RWPE2 (cell line): ENCODE measurements around the gene PKNOX2.
"Not testable (repeated sequence)": the region's sequence is repeated elsewhere in the genome, so short reads cannot be mapped to it uniquely, and the experiment has no call there.

ENCODE experiments used
- ATAC-seq: fragments of 200-7000 bp; cut with Tn5 transposase; 3 replicates; pipeline ENCODE4 v1.9.1; 2021; ENCODE audit warnings: low read depth
- DNase-seq: peaks from one replicate; pipeline ENCODE4 v3.0.0-alpha.2; 2020; ENCODE audit warnings: low spot score
- H3K27ac ChIP-seq: fragments of 450-650 bp; 2 replicates; pipeline ENCODE4 v1.5.1; 2017; ENCODE audit warnings: mild to moderate bottlenecking; ENCODE audit not compliant: poor library complexity, severe bottlenecking
- H3K27me3 ChIP-seq: fragments of 250-450 bp; sonication (Bioruptor Pico); 2 replicates; pipeline ENCODE4 v1.5.1; 2021; ENCODE audit warnings: mild to moderate bottlenecking, moderate library complexity; ENCODE audit not compliant: insufficient read depth, poor library complexity, severe bottlenecking
- H3K36me3 ChIP-seq: fragments of 250-450 bp; sonication (Bioruptor Pico); 2 replicates; pipeline ENCODE4 v1.5.1; 2020; ENCODE audit warnings: low read depth, mild to moderate bottlenecking, moderate library complexity
- H3K4me1 ChIP-seq: fragments of 250-450 bp; sonication (Bioruptor Pico); 2 replicates; pipeline ENCODE4 v1.5.1; 2021; ENCODE audit warnings: mild to moderate bottlenecking, moderate library complexity; ENCODE audit not compliant: insufficient read depth, poor library complexity, severe bottlenecking
- H3K4me3 ChIP-seq: fragments of 250-450 bp; sonication (Bioruptor Pico); 2 replicates; pipeline ENCODE4 v1.5.1; 2021; ENCODE audit warnings: mild to moderate bottlenecking, moderate library complexity; ENCODE audit not compliant: severe bottlenecking
- H3K9me3 ChIP-seq: fragments of 250-450 bp; sonication (Bioruptor Pico); 2 replicates; pipeline ENCODE4 v1.5.1; 2021; ENCODE audit warnings: mild to moderate bottlenecking, moderate library complexity; ENCODE audit not compliant: severe bottlenecking
- TF ChIP-seq, protein P1 (sequence below): fragments of 450-650 bp; IDR thresholded peaks from one replicate; pipeline ENCODE4 v1.5.1; 2017; ENCODE audit warnings: mild to moderate bottlenecking, moderate library complexity; ENCODE audit not compliant: poor library complexity, severe bottlenecking

PKNOX2 gene

DNA sequence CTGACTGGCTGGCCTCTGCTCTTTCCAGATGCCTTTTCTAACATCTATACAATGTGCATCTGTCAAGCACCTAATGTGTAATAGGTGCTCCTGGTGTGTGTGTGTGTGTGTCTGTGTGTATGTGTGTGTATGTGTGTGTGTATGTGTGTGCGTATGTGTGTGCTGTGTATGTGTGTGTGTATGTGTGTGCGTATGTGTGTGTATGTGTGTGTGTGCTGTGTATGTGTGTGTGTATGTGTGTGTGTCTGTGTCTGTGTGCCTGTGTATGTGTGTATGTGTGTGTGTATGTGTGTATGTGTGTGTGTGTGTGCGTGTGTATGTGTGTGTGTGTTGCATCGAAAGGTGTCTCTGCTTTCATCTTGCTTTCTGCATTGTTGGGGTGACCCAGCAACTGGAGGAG is 57.9 kb downstream of the PKNOX2 start:
- H3K27me3 ChIP-seq = no peaks in the 10 kb centered on the region
- ATAC-seq (no peak), DNase-seq (no peak)

DNA sequence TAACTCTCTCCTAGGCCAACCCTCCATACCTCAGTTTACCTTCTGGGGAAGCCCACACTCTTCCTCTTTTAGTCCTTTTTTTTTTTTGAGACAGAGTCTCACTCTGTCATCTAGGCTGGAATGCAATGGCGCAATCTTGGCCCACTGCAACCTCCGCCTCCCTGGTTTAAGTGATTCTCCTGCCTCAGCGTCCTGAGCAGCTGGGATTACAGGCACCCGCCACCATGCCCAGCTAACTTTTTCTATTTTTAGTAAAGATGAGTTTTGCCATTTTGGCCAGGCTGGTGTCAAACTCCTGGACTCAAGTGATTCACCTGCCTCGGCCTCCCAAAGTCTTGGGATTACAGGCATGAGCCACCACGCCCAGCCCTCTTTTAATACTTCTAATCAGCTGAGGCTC is 58.6 kb downstream of the PKNOX2 start:
- H3K27ac ChIP-seq, H3K4me3 ChIP-seq, ATAC-seq, DNase-seq, H3K27me3 ChIP-seq, H3K9me3 ChIP-seq, H3K36me3 ChIP-seq, H3K4me1 ChIP-seq: not testable (repeated sequence)

More for the DNA sequence above, 57.9 kb downstream of the PKNOX2 start:
- Histone ChIP-seq H3K9me3 (no peaks in the 10 kb centered on the region), H3K36me3 (no peaks in the 10 kb centered on the region), H3K4me3 (no peak overlapping the region), H3K4me1 (no peaks in the 10 kb centered on the region), H3K27ac (no peak overlapping the region)
- TF ChIP-seq, protein P1, sequence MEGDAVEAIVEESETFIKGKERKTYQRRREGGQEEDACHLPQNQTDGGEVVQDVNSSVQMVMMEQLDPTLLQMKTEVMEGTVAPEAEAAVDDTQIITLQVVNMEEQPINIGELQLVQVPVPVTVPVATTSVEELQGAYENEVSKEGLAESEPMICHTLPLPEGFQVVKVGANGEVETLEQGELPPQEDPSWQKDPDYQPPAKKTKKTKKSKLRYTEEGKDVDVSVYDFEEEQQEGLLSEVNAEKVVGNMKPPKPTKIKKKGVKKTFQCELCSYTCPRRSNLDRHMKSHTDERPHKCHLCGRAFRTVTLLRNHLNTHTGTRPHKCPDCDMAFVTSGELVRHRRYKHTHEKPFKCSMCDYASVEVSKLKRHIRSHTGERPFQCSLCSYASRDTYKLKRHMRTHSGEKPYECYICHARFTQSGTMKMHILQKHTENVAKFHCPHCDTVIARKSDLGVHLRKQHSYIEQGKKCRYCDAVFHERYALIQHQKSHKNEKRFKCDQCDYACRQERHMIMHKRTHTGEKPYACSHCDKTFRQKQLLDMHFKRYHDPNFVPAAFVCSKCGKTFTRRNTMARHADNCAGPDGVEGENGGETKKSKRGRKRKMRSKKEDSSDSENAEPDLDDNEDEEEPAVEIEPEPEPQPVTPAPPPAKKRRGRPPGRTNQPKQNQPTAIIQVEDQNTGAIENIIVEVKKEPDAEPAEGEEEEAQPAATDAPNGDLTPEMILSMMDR = no peak

DNA sequence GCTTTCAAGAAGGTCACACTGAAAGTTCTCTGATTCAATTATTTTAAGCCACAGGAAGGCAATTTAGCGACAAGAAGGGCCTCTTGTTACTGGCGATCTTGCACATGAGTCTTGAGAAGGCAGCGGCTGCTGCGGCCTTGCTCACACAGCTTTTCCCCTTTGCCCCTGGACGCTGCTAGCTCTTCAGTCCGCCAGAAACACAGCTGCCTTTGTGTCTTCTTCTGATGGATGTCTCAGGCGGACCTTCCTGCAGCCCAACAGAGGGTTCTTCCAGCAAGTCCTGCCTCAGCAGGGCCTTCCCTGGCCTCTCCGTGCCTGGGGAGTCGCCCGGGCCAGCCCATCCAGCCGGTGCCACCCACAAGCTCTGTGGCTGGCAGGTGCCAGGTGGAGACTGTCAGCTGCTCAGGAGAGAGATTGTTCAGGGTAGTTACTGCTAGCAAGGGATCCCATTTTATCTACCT is 59.4 kb downstream of the PKNOX2 start:
- no peak overlapping the region for H3K4me3 ChIP-seq
- no peaks in the 10 kb centered on the region for H3K4me1 ChIP-seq
- TF ChIP-seq, protein P1 = no peak
- H3K27me3 ChIP-seq = no peaks in the 10 kb centered on the region
- H3K9me3 ChIP-seq = no peaks in the 10 kb centered on the region
- ATAC-seq = no peak
- no peak overlapping the region for H3K27ac ChIP-seq
- no peak for DNase-seq
- H3K36me3 ChIP-seq = no peaks in the 10 kb centered on the region

DNA sequence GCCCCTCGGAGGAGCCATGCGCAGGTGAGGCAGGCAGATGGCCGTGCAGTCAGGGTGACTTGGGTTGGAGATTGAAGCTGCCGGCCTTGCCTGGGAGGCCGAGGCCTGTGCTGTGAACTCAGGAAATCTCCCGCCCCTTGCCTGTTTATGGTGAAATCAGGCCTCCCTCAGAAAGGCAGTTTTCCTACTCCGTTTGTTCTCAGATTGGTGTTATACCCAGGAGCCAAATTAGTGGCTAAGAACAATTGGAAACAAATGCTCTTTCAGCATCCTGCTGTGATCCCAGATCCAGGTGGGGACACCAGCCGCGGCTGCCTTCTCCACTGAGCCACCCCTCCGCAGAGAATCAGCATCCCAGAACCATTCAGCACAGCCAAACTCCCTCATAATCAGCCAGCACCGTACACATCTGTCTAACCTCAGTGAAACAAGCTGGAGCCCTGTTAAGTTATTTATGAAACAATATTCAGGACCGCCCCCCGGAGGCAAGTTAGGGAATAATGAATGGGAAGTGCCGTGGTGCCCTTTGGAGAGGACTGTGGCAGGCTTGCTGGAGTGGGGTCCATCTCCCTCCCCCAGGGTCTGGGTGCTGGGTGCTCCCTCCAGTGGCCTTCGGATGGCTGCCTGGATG is 60.0 kb downstream of the PKNOX2 start:
- no peaks in the 10 kb centered on the region for H3K27me3 ChIP-seq
- H3K36me3 ChIP-seq = no peaks in the 10 kb centered on the region
- TF ChIP-seq, protein P1 = no peak
- H3K9me3 ChIP-seq = no peaks in the 10 kb centered on the region
- no peaks in the 10 kb centered on the region for H3K4me1 ChIP-seq
- H3K27ac ChIP-seq = no peak overlapping the region
- H3K4me3 ChIP-seq = no peak overlapping the region
- DNase-seq (no peak), ATAC-seq (no peak)

DNA sequence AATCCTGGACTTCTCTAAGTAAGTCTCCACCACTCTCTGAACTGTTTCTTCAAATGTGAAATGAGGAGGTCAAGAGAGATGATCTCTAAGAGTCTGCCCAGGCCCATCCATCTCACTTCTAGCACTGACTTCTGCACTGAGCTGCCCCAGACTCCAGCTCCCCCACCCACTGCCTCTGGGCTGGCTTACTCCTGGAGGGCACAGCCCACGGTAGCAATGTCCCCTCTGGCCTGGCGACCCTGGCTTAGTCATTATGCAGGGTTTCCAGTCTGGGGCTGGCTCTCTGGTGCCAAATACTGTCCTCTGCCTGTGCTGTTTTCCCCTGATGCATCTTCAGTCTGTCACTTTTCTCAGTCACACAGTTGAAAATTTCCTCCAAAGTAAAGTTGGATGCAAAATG is 60.9 kb downstream of the PKNOX2 start:
- H3K4me3 ChIP-seq = no peak overlapping the region
- H3K4me1 ChIP-seq = no peaks in the 10 kb centered on the region
- no peak overlapping the region for H3K27ac ChIP-seq
- TF ChIP-seq, protein P1 = no peak
- ATAC-seq (no peak), DNase-seq (no peak)
- H3K9me3 ChIP-seq = no peaks in the 10 kb centered on the region
- no peaks in the 10 kb centered on the region for H3K27me3 ChIP-seq
- H3K36me3 ChIP-seq = no peaks in the 10 kb centered on the region
